Measurements from ENCODE around the gene TTLL12. TPM values are rescaled to one million over a fixed set of nuclear protein-coding genes. Genes with fewer than 3 reads are reported as not detected.

TTLL12 gene
- total RNA-seq, 1 experiment from 2014 or later: 21.6 TPM

GRCh38 chr22:43128116-43128515, 58.8 kb downstream of the TTLL12 start:
- no peak for DNase-seq (ENCODE audit: low read depth)

GRCh38 chr22:43127166-43127908, 59.6 kb downstream of the TTLL12 start:
- no peak for DNase-seq (ENCODE audit: low read depth)

GRCh38 chr22:43126501-43127165, 60.3 kb downstream of the TTLL12 start:
- peak; percentile 83 for DNase-seq (ENCODE audit: low read depth)

GRCh38 chr22:43118953-43119458, 67.9 kb downstream of the TTLL12 start:
- no peak for DNase-seq (ENCODE audit: low read depth)

- DNase-seq (ENCODE audit: low read depth): no peak
Observed at GRCh38 chr22:43118024-43118849, 68.7 kb downstream of the TTLL12 start.

- no peak for DNase-seq (ENCODE audit: low read depth)
Observed at GRCh38 chr22:43116932-43117331, 70.0 kb downstream of the TTLL12 start.

Other genes starting within 250 kb of the TTLL12 start
- 31.0 and 51.0 TPM in 2 replicates for gene PACSIN2, start 172.0 kb downstream of the TTLL12 start, total RNA-seq (2014; rRNA removed; shearing (Covaris generic))
- gene TTLL1, start 97.7 kb downstream of the TTLL12 start, total RNA-seq (2014; rRNA removed; shearing (Covaris generic)): 2.1 and 6.2 TPM in 2 replicates
- gene BIK, start 76.4 kb downstream of the TTLL12 start, total RNA-seq (2014; rRNA removed; shearing (Covaris generic)): 0.86 and 1.1 TPM in 2 replicates
- 14.7 and 15.3 TPM in 2 replicates for gene MCAT, start 43.7 kb downstream of the TTLL12 start, total RNA-seq (2014; rRNA removed; shearing (Covaris generic))
- gene TSPO, start 35.6 kb downstream of the TTLL12 start, total RNA-seq (2014; rRNA removed; shearing (Covaris generic)): 177 and 194 TPM in 2 replicates
- 11.5 and 17.4 TPM in 2 replicates for gene SCUBE1, start 156.2 kb upstream of the TTLL12 start, total RNA-seq (2014; rRNA removed; shearing (Covaris generic))
- 0.05 TPM in 1 of 2 replicates, not detected in the other for gene MPPED1, start 224.9 kb upstream of the TTLL12 start, total RNA-seq (2014; rRNA removed; shearing (Covaris generic))

Measured in M059J (cell line).